ENCODE measurements around the gene DAO.
"Not testable (repeated sequence)": the region's sequence is repeated elsewhere in the genome, so short reads cannot be mapped to it uniquely, and the experiment has no call there.

The DAO gene

GRCh38 chr12:108879615-108880254, at the start of gene DAO:
Gene DAO (plus strand): TSS chr12:108880092. CDS start chr12:108885007, 4,915 bp downstream.
- DNase-seq, result no peak

GRCh38 chr12:108831309-108831991, 48.4 kb upstream of the DAO start:
- no peak for DNase-seq

- DNase-seq, result no peak
Observed at GRCh38 chr12:108832208-108832607, 47.7 kb upstream of the DAO start.

GRCh38 chr12:108832730-108833354, 47.0 kb upstream of the DAO start:
- no peak for DNase-seq

- DNase-seq, result no peak
Observed at GRCh38 chr12:108833355-108833733, 46.5 kb upstream of the DAO start.

- no peak for DNase-seq
Observed at GRCh38 chr12:108833757-108834472, 46.0 kb upstream of the DAO start.

GRCh38 chr12:108835860-108836634, 43.8 kb upstream of the DAO start:
- DNase-seq, result no peak

GRCh38 chr12:108837239-108837638, 42.7 kb upstream of the DAO start:
- no peak for DNase-seq

- DNase-seq, result no peak
Observed at GRCh38 chr12:108837680-108838079, 42.2 kb upstream of the DAO start.

- DNase-seq, result peak; percentile 82
Observed at GRCh38 chr12:108838194-108839017, 41.5 kb upstream of the DAO start.

GRCh38 chr12:108839018-108839889, 40.6 kb upstream of the DAO start:
- no peak for DNase-seq

GRCh38 chr12:108839890-108840230, 40.0 kb upstream of the DAO start:
- no peak for DNase-seq

GRCh38 chr12:108840605-108841332, 39.1 kb upstream of the DAO start:
- DNase-seq, result no peak

- not testable (repeated sequence) for DNase-seq
Observed at GRCh38 chr12:108841825-108842224, 38.1 kb upstream of the DAO start.

GRCh38 chr12:108842361-108842760, 37.5 kb upstream of the DAO start:
- no peak for DNase-seq

GRCh38 chr12:108843187-108843586, 36.7 kb upstream of the DAO start:
- DNase-seq, result no peak

- DNase-seq, result no peak
Observed at GRCh38 chr12:108845696-108846095, 34.2 kb upstream of the DAO start.

- DNase-seq, result no peak
Observed at GRCh38 chr12:108846290-108846701, 33.6 kb upstream of the DAO start.

- DNase-seq, result no peak
Observed at GRCh38 chr12:108847705-108848104, 32.2 kb upstream of the DAO start.

GRCh38 chr12:108849660-108850059, 30.2 kb upstream of the DAO start:
- no peak for DNase-seq
